H7 (cell line): ENCODE data around the gene CDH26. TPM values are rescaled to one million over a fixed set of nuclear protein-coding genes. Genes with fewer than 3 reads are reported as not detected.
A peak's percentile ranks its signal among the peaks of the same experiment; 100 is the strongest.
"Not testable (repeated sequence)": the region's sequence is repeated elsewhere in the genome, so short reads cannot be mapped to it uniquely, and the experiment has no call there.

Experiments used
- DNase-seq: peaks from one replicate; pipeline ENCODE4 v3.0.0; 2012
- H3K27me3 ChIP-seq: 2 replicates; pipeline ENCODE4 v1.6.0; 2011; ENCODE audit warnings: mild to moderate bottlenecking, low read length; ENCODE audit not compliant: control insufficient read depth, insufficient read depth
- H3K36me3 ChIP-seq: replicated peaks from 2 replicates; pipeline ENCODE4 v1.5.1; 2011; ENCODE audit warnings: low read length; ENCODE audit not compliant: control insufficient read depth, insufficient read depth
- H3K4me3 ChIP-seq: 2 replicates; pipeline ENCODE4 v1.5.1; 2011; ENCODE audit warnings: low read depth, mild to moderate bottlenecking, control low read depth, low read length, moderate library complexity; ENCODE audit not compliant: insufficient read depth
- total RNA-seq: library from RNA; depleted of rRNA; stranded (reverse); fragments of >200 nt; shearing (Covaris generic); gene quantifications from 2 replicates; pipeline ENCODE4 v1.2.3, GENCODE V29; 2014

CDH26 gene
- total RNA-seq, 1 experiment from 2014 or later, result 3.1 TPM

GRCh38 chr20:59948828-59949720 lies 9.1 kb upstream of the CDH26 start:
- Histone ChIP-seq H3K27me3 (no peaks in the 10 kb centered on the region), H3K4me3 (no peak overlapping the region), H3K36me3 (no peaks in the 10 kb centered on the region; the same call in 1 of the 2 replicates)
- no peak for DNase-seq

- no peak overlapping the region for H3K4me3 ChIP-seq
- no peak for DNase-seq
- H3K27me3 ChIP-seq, result no peaks in the 10 kb centered on the region
- H3K36me3 ChIP-seq, result no peaks in the 10 kb centered on the region
These were observed 8.3 kb upstream of the CDH26 start for GRCh38 chr20:59949911-59950310.

GRCh38 chr20:59954718-59955117 lies 3.5 kb upstream of the CDH26 start:
- no peaks in the 10 kb centered on the region for H3K36me3 ChIP-seq

GRCh38 chr20:59955131-59955796 lies 3.0 kb upstream of the CDH26 start:
- H3K36me3 ChIP-seq, result no peaks in the 10 kb centered on the region
- H3K4me3 ChIP-seq, result no peak overlapping the region
- H3K27me3 ChIP-seq, result no peaks in the 10 kb centered on the region
- no peak for DNase-seq

More at GRCh38 chr20:59954718-59955117, 3.5 kb upstream of the CDH26 start:
- DNase-seq, result no peak
- Histone ChIP-seq H3K4me3 (no peak overlapping the region), H3K27me3 (no peaks in the 10 kb centered on the region)

- not testable (repeated sequence) for H3K4me3 ChIP-seq, DNase-seq, H3K27me3 ChIP-seq, H3K36me3 ChIP-seq
These were observed 655 bp upstream of the CDH26 start for GRCh38 chr20:59957568-59957967.

GRCh38 chr20:59958626-59959025 lies 403 bp downstream of the CDH26 start:
- Histone ChIP-seq H3K4me3 (no peak overlapping the region), H3K27me3 (no peaks in the 10 kb centered on the region)
- DNase-seq, result peak; percentile 29

GRCh38 chr20:59961423-59961822 lies 3.2 kb downstream of the CDH26 start:
- no peak overlapping the region for H3K4me3 ChIP-seq
- no peaks in the 10 kb centered on the region for H3K36me3 ChIP-seq
- DNase-seq, result no peak
- H3K27me3 ChIP-seq, result no peaks in the 10 kb centered on the region

More at GRCh38 chr20:59958626-59959025, 403 bp downstream of the CDH26 start:
- H3K36me3 ChIP-seq, result no peaks in the 10 kb centered on the region

- Histone ChIP-seq H3K4me3 (no peak overlapping the region), H3K36me3 (no peaks in the 10 kb centered on the region), H3K27me3 (no peaks in the 10 kb centered on the region)
- DNase-seq, result no peak
These were observed 3.9 kb downstream of the CDH26 start for GRCh38 chr20:59962155-59962554.

- DNase-seq, result no peak
- Histone ChIP-seq H3K27me3 (no peaks in the 10 kb centered on the region), H3K36me3 (no peaks in the 10 kb centered on the region), H3K4me3 (no peak overlapping the region)
These were observed 8.2 kb downstream of the CDH26 start for GRCh38 chr20:59966428-59966827.

GRCh38 chr20:59971428-59971827 lies 13.2 kb downstream of the CDH26 start:
- no peaks in the 10 kb centered on the region; the same call in 1 of the 2 replicates for H3K27me3 ChIP-seq
- DNase-seq, result no peak
- no peaks in the 10 kb centered on the region for H3K36me3 ChIP-seq
- H3K4me3 ChIP-seq, result no peak overlapping the region

GRCh38 chr20:59972037-59972801 lies 14.0 kb downstream of the CDH26 start:
- no peak for DNase-seq
- H3K27me3 ChIP-seq, result no peaks in the 10 kb centered on the region; the same call in 1 of the 2 replicates
- no peaks in the 10 kb centered on the region for H3K36me3 ChIP-seq

GRCh38 chr20:59976156-59976782 lies 18.0 kb downstream of the CDH26 start:
- H3K4me3 ChIP-seq, result no peak overlapping the region
- no peak for DNase-seq
- H3K36me3 ChIP-seq, result no peaks in the 10 kb centered on the region
- no peaks in the 10 kb centered on the region; the same call in 1 of the 2 replicates for H3K27me3 ChIP-seq

More at GRCh38 chr20:59972037-59972801, 14.0 kb downstream of the CDH26 start:
- H3K4me3 ChIP-seq, result no peak overlapping the region

GRCh38 chr20:59977086-59977485 lies 18.9 kb downstream of the CDH26 start:
- H3K27me3 ChIP-seq, result no peaks in the 10 kb centered on the region

GRCh38 chr20:59983076-59983475 lies 24.9 kb downstream of the CDH26 start:
- no peaks in the 10 kb centered on the region for H3K27me3 ChIP-seq
- DNase-seq, result no peak
- no peak overlapping the region for H3K4me3 ChIP-seq
- no peaks in the 10 kb centered on the region for H3K36me3 ChIP-seq

More at GRCh38 chr20:59977086-59977485, 18.9 kb downstream of the CDH26 start:
- Histone ChIP-seq H3K36me3 (no peaks in the 10 kb centered on the region), H3K4me3 (no peak overlapping the region)
- no peak for DNase-seq
